Lower lobe of right lung (tissue), 2 donors: ENCODE data around the gene SLX4. TPM values are rescaled to one million over a fixed set of nuclear protein-coding genes. Genes with fewer than 3 reads are reported as not detected.

Source experiments
- ATAC-seq, 2 donors: fragments of 200-7000 bp; cut with Tn5 transposase; one replicate each; pipeline ENCODE4 v1.9.1; 2020 to 2022; ENCODE audit warnings: mild to moderate bottlenecking in 2 of 2, moderate library complexity in 2 of 2
- DNase-seq: peaks from one replicate; pipeline ENCODE4 v3.0.0-alpha.2; 2020
- H3K27ac ChIP-seq: fragments of 200-600 bp; one replicate; pipeline ENCODE4 v1.8.0; 2022
- H3K27me3 ChIP-seq: fragments of 200-600 bp; one replicate; pipeline ENCODE4 v1.8.0; 2022; ENCODE audit warnings: low read depth
- H3K36me3 ChIP-seq: fragments of 200-600 bp; one replicate; pipeline ENCODE4 v1.8.0; 2022; ENCODE audit warnings: mild to moderate bottlenecking
- H3K4me1 ChIP-seq: fragments of 200-600 bp; one replicate; pipeline ENCODE4 v1.8.0; 2022
- H3K4me3 ChIP-seq: fragments of 200-600 bp; one replicate; pipeline ENCODE4 v1.8.0; 2022; ENCODE audit warnings: mild to moderate bottlenecking
- H3K9me3 ChIP-seq: fragments of 200-600 bp; one replicate; pipeline ENCODE4 v1.8.0; 2022
- CTCF ChIP-seq: fragments of 200-600 bp; IDR thresholded peaks from one replicate; pipeline ENCODE4 v1.8.0; 2022; ENCODE audit warnings: antibody characterized with exemption, mild to moderate bottlenecking
- intact Hi-C: fragments of 100-400 bp; cut with DNase I; formaldehyde crosslinking; loops from one replicate; pipeline ENCODE4 v1.11.0; 2022
- total RNA-seq: library from RNA; stranded (reverse); fragmentation: NEBNext Ultra II Directional; extraction: Animal tissue kit (Norgen Biotek cat#: 25700); gene quantifications from one replicate; pipeline ENCODE4 v1.2.1, GENCODE V29; 2021
- donor health status: DM: no; HTN: yes; CAD: no; lungs with severe emphysema.

SLX4 gene
- total RNA-seq, 1 donor from 2014 or later, result 5.7 TPM

GRCh38 chr16:3650631-3651265, 39.3 kb upstream of the SLX4 start:
- intact Hi-C loops, result no loop called here
- Histone ChIP-seq H3K27ac (no peak overlapping the region), H3K4me3 (no peak overlapping the region), H3K27me3 (no peaks in the 10 kb centered on the region), H3K9me3 (no peaks in the 10 kb centered on the region), H3K4me1 (no peaks in the 10 kb centered on the region), H3K36me3 (peaks cover 26% of the 10 kb centered on the region)
- peak; percentile 43 to 46 for ATAC-seq
- DNase-seq, result peak; percentile 29
- no peak for TF ChIP-seq CTCF

- peak in 1 of 2 donors; percentile 44 for ATAC-seq
These were observed 35.0 kb upstream of the SLX4 start for GRCh38 chr16:3646348-3646920.

GRCh38 chr16:3645504-3646347, 34.3 kb upstream of the SLX4 start:
- no peak for TF ChIP-seq CTCF
- DNase-seq, result no peak
- H3K27me3 ChIP-seq, result no peaks in the 10 kb centered on the region
- no peak for ATAC-seq
- intact Hi-C loops, result no loop called here
- no peak overlapping the region for H3K4me3 ChIP-seq
- H3K9me3 ChIP-seq, result no peaks in the 10 kb centered on the region
- no peak overlapping the region for H3K27ac ChIP-seq
- peaks cover 27% of the 10 kb centered on the region for H3K36me3 ChIP-seq
- H3K4me1 ChIP-seq, result no peaks in the 10 kb centered on the region

More at GRCh38 chr16:3646348-3646920, 35.0 kb upstream of the SLX4 start:
- H3K9me3 ChIP-seq, result no peaks in the 10 kb centered on the region
- no peaks in the 10 kb centered on the region for H3K4me1 ChIP-seq
- DNase-seq, result peak; percentile 34
- peaks cover 27% of the 10 kb centered on the region for H3K36me3 ChIP-seq
- TF ChIP-seq CTCF, result no peak
- H3K27me3 ChIP-seq, result no peaks in the 10 kb centered on the region
- intact Hi-C loops, result no loop called here
- H3K4me3 ChIP-seq, result no peak overlapping the region
- no peak overlapping the region for H3K27ac ChIP-seq

- no peak for DNase-seq
- intact Hi-C loops, result no loop called here
- peaks cover 32% of the 10 kb centered on the region for H3K36me3 ChIP-seq
- no peak for ATAC-seq
- H3K27me3 ChIP-seq, result no peaks in the 10 kb centered on the region
- no peak overlapping the region for H3K4me3 ChIP-seq
- no peaks in the 10 kb centered on the region for H3K9me3 ChIP-seq
- TF ChIP-seq CTCF, result no peak
- no peak overlapping the region for H3K27ac ChIP-seq
- no peaks in the 10 kb centered on the region for H3K4me1 ChIP-seq
These were observed 33.7 kb upstream of the SLX4 start for GRCh38 chr16:3645108-3645503.

GRCh38 chr16:3643095-3643730, 31.8 kb upstream of the SLX4 start:
- H3K9me3 ChIP-seq, result no peaks in the 10 kb centered on the region
- no peak for TF ChIP-seq CTCF
- peak; percentile 25 for DNase-seq
- intact Hi-C loops, result no loop called here
- ATAC-seq, result no peak
- no peak overlapping the region for H3K4me3 ChIP-seq
- no peaks in the 10 kb centered on the region for H3K4me1 ChIP-seq
- H3K27me3 ChIP-seq, result no peaks in the 10 kb centered on the region
- H3K27ac ChIP-seq, result no peak overlapping the region
- peaks cover 32% of the 10 kb centered on the region for H3K36me3 ChIP-seq
